Measurements from ENCODE around the gene PDZRN3. TPM values are rescaled to one million over a fixed set of nuclear protein-coding genes. Genes with fewer than 3 reads are reported as not detected.

PDZRN3 gene
- not detected for total RNA-seq

DNA sequence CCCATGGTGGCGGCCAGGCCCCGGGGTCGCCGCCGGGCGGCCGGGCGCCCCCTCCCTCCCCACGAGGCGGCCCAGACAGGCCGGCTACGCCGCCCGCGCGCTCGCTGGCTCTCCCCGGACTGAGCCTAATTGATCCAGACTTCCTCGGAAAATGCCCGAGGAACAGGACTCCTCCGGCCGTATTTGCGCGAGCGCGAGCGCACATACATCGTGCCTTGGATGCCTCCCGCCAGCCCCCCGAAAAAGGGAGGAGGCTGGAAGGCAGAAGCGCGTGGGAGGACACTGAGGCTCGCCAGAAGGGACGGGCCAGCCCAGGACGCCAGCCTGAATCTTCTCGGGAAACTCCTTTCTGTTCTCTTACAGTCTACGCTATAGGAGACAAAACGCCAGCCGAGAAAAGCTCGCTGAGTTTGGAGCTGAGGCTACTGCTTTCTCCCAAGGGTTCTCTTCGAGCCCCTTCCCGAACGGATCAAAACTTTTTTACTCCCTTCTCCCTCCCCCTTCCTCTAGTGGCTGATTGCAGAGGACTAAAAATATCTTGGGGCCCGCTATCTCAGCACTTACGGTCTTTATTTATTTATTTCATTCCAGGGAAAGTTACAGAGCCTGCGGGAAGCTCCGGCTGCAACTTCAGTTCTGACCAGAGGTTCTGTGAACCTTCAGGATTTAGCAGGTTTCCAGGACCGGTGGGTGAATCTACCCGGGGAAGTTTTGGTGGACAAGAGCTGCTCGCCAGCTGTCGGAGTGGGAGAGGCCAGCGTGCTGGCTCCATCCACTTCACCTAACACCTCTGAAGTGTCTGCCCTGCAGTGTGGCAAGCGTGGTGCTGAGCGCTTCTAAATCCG is at the start of gene PDZRN3:
Gene PDZRN3, minus strand, starts transcription at position 121 of the 845 bp plus-strand sequence.
- POLR2A ChIA-PET = no interaction called here
- CTCF ChIA-PET = no interaction called here

- CTCF ChIA-PET = no interaction called here
- POLR2A ChIA-PET = no interaction called here
Observed at GRCh38 chr3:73674280-73674679, 49.5 kb upstream of the PDZRN3 start.

DNA sequence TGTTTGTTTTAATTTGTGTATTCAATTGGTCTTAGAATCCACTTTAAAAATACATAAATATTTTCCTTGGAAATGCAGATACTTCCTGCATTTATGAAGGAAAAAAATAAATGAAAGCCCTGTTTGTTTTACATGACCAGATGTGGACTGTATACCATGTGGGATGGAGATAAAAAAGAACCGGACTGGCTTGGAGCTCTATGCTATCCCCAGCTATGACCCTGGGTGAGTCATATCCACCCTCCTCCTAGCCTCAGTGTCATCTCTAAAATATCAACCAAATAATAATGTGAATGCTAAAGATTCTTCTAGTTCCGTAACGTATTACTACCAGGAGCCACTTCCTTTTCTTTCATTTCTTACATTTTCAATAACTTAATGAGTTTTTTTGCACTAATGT is 44.5 kb upstream of the PDZRN3 start:
- CTCF ChIA-PET = no interaction called here

DNA sequence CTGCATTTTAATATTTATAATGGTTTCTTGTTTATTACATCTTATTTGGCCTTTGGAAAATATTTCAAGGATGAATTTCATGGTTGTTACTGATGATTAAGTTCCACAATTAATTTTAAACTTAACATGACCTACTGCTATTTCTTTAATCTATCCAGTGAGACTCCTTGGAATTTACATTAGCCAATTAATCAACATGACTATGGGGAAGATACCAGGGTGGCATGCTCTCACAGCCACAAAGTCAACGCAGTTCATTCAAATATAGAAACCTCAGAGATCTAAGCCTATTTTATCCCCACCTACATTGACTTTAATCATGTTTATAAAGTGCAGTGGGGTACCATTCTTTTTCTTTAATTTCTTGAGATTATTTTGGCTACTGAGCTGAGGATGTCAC is 43.6 kb upstream of the PDZRN3 start:
- ChIA-PET CTCF (no interaction called here), POLR2A (no interaction called here)

More for the DNA sequence above, 44.5 kb upstream of the PDZRN3 start:
- POLR2A ChIA-PET = no interaction called here

- POLR2A ChIA-PET = no interaction called here
- CTCF ChIA-PET = no interaction called here
Observed at GRCh38 chr3:73667889-73668288, 43.1 kb upstream of the PDZRN3 start.

GRCh38 chr3:73665286-73665685 is 40.5 kb upstream of the PDZRN3 start:
- ChIA-PET CTCF (interaction anchor here (0.7 kb wide), 1 partner anchor 109 kb away, joined by 3 read pairs; no protein-coding TSS in a partner anchor), POLR2A (no interaction called here)

DNA sequence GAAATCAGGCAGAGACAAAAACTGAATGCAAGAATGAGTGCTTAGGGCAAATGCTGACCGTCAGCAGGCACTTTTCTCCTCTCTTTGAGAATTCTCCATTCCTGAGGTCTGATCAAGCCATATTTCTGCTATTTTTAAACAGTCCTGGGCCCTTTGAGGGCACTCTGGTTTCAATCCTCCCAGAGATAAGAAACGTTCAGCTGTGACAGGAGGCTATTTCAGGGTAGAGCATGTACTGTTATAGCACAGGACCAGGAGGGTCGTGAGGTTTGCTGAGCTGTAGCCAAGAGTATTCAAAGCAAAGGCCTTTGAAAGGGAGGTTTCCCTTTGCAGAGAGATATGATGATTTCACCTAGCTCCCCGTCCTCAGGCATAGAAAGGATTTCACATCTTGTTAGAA is 39.6 kb upstream of the PDZRN3 start:
- ChIA-PET POLR2A (no interaction called here), CTCF (no interaction called here)

DNA sequence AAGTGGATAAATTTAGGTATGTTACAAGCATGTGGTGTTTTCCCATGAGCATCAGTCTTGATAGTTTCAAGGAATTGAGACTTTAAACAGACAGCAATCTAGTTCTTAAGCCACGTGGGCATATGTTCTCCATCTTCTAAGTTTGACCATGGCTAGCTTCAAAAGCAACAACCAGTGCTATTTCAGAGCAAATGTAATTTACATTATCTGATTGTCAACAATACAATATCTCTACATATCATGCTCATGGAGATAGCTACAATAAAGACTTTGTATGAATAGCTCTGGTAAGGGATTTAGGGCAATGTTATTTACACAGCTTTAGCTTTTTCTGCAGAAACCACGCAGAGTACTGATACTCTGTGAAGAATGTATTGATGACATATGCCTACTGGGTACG is 38.8 kb upstream of the PDZRN3 start:
- CTCF ChIA-PET = no interaction called here
- POLR2A ChIA-PET = no interaction called here

- CTCF ChIA-PET = no interaction called here
- POLR2A ChIA-PET = no interaction called here
Observed at GRCh38 chr3:73661265-73661664, 36.5 kb upstream of the PDZRN3 start.

DNA sequence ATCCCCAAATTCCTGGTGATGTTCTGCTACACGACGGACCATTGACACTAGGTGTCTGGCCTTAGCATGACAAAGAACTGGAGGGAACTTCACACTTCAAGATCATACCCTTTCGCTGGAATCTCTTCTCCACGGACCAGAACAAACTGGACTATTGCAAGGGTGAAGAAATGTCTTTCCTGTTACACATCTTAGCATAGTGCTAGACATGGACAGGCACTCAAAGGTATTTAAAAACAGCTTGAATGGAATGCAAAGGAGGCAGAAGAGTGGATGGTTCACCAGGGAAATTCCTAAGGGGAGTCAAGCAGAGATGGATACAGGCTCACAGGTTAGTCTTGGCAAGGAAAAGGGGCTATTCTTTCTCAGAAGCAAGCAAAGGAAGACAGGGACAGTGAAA is 33.5 kb upstream of the PDZRN3 start:
- POLR2A ChIA-PET = no interaction called here
- CTCF ChIA-PET = no interaction called here

- CTCF ChIA-PET = interaction anchor here (0.7 kb wide), 1 partner anchor 586 kb away, joined by 3 read pairs; no protein-coding TSS in a partner anchor
Observed at GRCh38 chr3:73657186-73657585, 32.4 kb upstream of the PDZRN3 start.

DNA sequence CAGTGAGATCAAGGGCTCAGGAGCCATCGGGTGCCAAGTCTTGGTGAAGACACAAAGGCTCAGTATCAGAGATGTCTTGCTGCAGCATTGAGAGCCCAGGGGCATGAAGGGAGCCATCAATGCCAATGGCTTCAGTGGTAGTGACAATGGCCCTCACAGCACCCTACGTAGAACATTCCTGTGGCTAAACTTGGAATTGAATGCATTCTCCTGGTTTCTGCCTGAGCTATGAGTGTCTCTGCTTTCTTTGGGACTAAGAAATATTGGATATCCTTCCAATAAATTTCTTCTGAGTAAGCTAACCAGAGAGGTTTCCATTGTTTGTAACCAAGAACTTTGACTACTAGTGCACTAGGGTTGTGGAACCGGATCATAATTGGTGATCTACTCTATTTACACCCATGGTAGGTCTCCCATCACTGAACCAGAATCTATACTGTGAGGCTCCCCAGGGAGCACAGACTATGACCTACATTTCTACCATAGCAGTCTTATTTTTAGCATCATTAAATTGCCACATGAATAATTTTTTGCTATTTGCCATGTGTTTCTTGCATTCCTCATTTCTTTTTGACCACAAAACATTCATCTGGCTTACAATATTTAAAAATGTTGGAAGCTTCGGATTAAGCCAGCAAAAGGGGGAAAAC is 31.6 kb upstream of the PDZRN3 start:
- ChIA-PET POLR2A (no interaction called here), CTCF (interaction anchor here (0.7 kb wide), 1 partner anchor 587 kb away, joined by 3 read pairs; no protein-coding TSS in a partner anchor)

More at GRCh38 chr3:73657186-73657585, 32.4 kb upstream of the PDZRN3 start:
- POLR2A ChIA-PET = no interaction called here

GRCh38 chr3:73655197-73655596 is 30.5 kb upstream of the PDZRN3 start:
- CTCF ChIA-PET = no interaction called here
- POLR2A ChIA-PET = no interaction called here

GRCh38 chr3:73653877-73654276 is 29.1 kb upstream of the PDZRN3 start:
- ChIA-PET CTCF (no interaction called here), POLR2A (no interaction called here)

DNA sequence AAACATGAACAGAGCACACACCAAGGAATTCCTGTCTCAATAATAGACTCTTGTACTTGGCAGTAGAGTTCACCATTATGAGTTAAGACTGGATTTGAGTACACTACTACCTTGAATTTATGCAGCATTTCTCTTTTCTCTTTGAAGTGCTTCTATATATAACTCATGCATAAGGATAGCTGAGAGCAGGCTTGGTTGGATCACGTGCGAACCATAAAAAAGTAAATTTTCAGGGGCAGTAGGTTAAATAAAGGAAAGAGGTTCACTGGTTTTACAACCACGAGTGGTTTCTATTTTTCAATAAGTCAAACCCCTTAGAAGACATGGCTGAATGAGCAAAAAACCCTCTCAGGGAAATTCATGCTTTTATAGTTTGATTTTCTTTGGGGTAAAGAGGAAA is 28.6 kb upstream of the PDZRN3 start:
- POLR2A ChIA-PET = no interaction called here
- CTCF ChIA-PET = no interaction called here

DNA sequence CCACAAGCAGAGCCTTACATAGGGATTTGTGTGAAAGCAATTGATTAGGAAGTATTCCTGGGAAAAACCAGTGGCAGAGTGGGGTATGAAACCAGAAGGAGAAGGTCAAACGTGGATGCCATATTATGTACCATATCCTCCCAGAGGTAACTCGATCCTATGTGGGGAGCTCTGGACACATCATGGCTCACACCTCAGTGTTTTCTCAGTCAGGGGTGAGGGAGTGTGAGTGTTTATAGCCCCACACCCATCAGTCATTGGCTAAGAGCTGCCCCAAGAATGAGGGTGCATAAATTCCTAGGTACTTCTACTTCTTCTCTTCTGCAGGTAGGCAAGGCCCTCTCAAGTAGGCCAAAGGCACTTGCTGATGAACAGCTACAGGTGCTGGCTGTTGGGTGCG is 28.2 kb upstream of the PDZRN3 start:
- CTCF ChIA-PET = no interaction called here
- POLR2A ChIA-PET = no interaction called here

DNA sequence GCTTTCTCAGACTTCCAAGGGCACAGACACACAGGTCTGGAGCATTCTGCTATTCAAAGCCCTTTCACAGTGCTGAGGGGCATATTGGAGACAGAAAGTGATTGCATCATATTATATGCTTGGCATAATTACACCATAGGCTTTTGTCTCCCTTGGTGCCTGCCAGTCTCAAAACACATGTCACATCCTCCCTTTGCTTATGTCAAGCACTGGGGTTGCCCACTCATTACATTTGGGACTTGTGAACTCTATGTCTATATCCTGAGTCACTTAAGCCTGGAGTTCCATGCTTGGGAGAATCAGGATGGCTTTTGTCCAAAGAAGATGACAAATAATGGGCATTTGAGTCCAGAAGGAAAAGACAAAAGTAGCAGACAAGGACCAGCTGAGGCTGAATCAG is 12.3 kb upstream of the PDZRN3 start:
- ChIA-PET POLR2A (no interaction called here), CTCF (no interaction called here)

- ChIA-PET CTCF (no interaction called here), POLR2A (no interaction called here)
Observed at GRCh38 chr3:73635254-73635653, 10.5 kb upstream of the PDZRN3 start.

GRCh38 chr3:73633916-73634344 is 9.2 kb upstream of the PDZRN3 start:
- CTCF ChIA-PET = no interaction called here
- POLR2A ChIA-PET = no interaction called here

- POLR2A ChIA-PET = no interaction called here
- CTCF ChIA-PET = no interaction called here
Observed at GRCh38 chr3:73633453-73633852, 8.7 kb upstream of the PDZRN3 start.

DNA sequence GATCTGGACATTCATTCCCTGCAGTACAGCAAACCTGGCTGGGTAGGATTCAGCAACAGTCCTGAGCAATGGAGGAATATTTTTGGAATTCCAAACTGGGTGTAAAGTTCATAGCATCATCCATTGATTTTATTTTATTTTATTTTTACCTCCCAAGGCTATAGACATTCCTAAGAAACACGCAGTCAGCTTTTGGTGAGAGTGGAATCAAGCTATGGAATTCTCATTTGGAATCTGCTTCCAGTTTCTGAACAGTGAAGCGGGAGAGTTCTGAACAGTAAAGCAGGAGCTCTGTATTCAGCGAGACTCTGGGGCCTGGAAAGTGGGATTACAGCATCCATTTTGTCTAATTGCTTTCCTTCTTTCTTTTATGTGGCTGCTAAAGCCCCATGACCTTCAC is 1.4 kb upstream of the PDZRN3 start:
- ChIA-PET CTCF (no interaction called here), POLR2A (no interaction called here)
